OCI-LY7 (cell line): ENCODE measurements around the gene R3HDM4. TPM values are rescaled to one million over a fixed set of nuclear protein-coding genes. Genes with fewer than 3 reads are reported as not detected.

Source experiments
- BruUV-seq: library from RNA; stranded (reverse); fragments of 400-500 nt; replicated peaks from 2 replicates; lab custom pipeline; 2021; lab: Mats Ljungman, UMichigan
- CTCF ChIA-PET: fragments of 300-600 bp; sonication (Branson Sonifier 250); formaldehyde crosslinking; loops from one replicate; lab custom pipeline; 2022; ENCODE audit warnings: antibody characterized with exemption; ENCODE audit not compliant: unreplicated experiment; lab: Charles Lee
- POLR2A ChIA-PET: fragments of 300-600 bp; sonication (Branson Sonifier 250); formaldehyde crosslinking; loops from one replicate; lab custom pipeline; 2022; ENCODE audit warnings: antibody characterized with exemption; lab: Charles Lee
- DNase-seq: peaks from one replicate; pipeline ENCODE4 v3.0.0-alpha.2; 2015; ENCODE audit warnings: low spot score
- H2AFZ ChIP-seq: fragments of 200-600 bp; sonication (generic), shearing (Covaris generic); 2 replicates; pipeline ENCODE4 v1.6.1; 2014; ENCODE audit warnings: mild to moderate bottlenecking, antibody characterized with exemption, low read length, moderate library complexity
- H3K27ac ChIP-seq: fragments of 200-600 bp; sonication (generic); 2 replicates; pipeline ENCODE4 v1.5.1; 2014; ENCODE audit warnings: mixed run types, low read depth, mild to moderate bottlenecking, moderate library complexity, low read length, inconsistent platforms; ENCODE audit not compliant: poor library complexity, severe bottlenecking
- H3K36me3 ChIP-seq: fragments of 200-600 bp; sonication (generic); 2 replicates; pipeline ENCODE4 v1.6.1; 2014; ENCODE audit warnings: mild to moderate bottlenecking, antibody characterized with exemption, low read length, moderate library complexity, mixed read lengths; ENCODE audit not compliant: insufficient read depth
- H3K4me1 ChIP-seq: fragments of 200-600 bp; sonication (generic); 2 replicates; pipeline ENCODE4 v1.5.1; 2014; ENCODE audit warnings: mild to moderate bottlenecking, low read length; ENCODE audit not compliant: insufficient read depth, poor library complexity, severe bottlenecking
- H3K4me2 ChIP-seq: fragments of 200-600 bp; sonication (generic); 2 replicates; pipeline ENCODE4 v1.6.1; 2014; ENCODE audit warnings: mild to moderate bottlenecking, low read length
- H3K4me3 ChIP-seq: fragments of 200-600 bp; sonication (generic); 2 replicates; pipeline ENCODE4 v1.5.1; 2014; ENCODE audit warnings: mild to moderate bottlenecking, low read depth, low read length; ENCODE audit not compliant: poor library complexity, severe bottlenecking
- H3K79me2 ChIP-seq: fragments of 200-600 bp; sonication (generic); 2 replicates; pipeline ENCODE4 v1.6.1; 2016; ENCODE audit warnings: low read depth, mild to moderate bottlenecking, low read length, moderate library complexity, mixed read lengths; ENCODE audit not compliant: insufficient read depth
- H3K9me2 ChIP-seq: fragments of 200-600 bp; sonication (generic); 2 replicates; pipeline ENCODE4 v1.6.1; 2016; ENCODE audit warnings: mild to moderate bottlenecking, low read length, mixed read lengths; ENCODE audit not compliant: insufficient read depth
- H3K9me3 ChIP-seq: fragments of 200-600 bp; sonication (generic); 2 replicates; pipeline ENCODE4 v1.6.1; 2014; ENCODE audit warnings: mild to moderate bottlenecking, mixed run types, low read length, mixed read lengths
- H4K20me1 ChIP-seq: fragments of 200-600 bp; sonication (generic); 2 replicates; pipeline ENCODE4 v1.6.1; 2014; ENCODE audit warnings: mild to moderate bottlenecking, antibody characterized with exemption, low read length, moderate library complexity, mixed read lengths; ENCODE audit not compliant: insufficient read depth
- EZH2phosphoT487 ChIP-seq: fragments of 200-600 bp; sonication (generic); IDR thresholded peaks from 2 replicates; pipeline ENCODE4 v1.6.1; 2018; ENCODE audit warnings: low read depth, borderline replicate concordance, mild to moderate bottlenecking, mixed run types, antibody characterized with exemption, low read length, moderate library complexity, mixed read lengths
- intact Hi-C: fragments of 100-400 bp; cut with micrococcal nuclease; formaldehyde crosslinking; loops from one replicate; pipeline ENCODE4 v1.10.0; 2022; ENCODE audit not compliant: unreplicated experiment
- total RNA-seq, 2 experiments: library from RNA; depleted of rRNA in 1 of 2; stranded (reverse); fragments of >200 nt in 1 of 2; shearing (Covaris generic) in 1 of 2; gene quantifications; 2 replicates each; pipeline ENCODE4 v1.2.3, GENCODE V29; 2014 to 2022
- TF ChIP-seq, protein P1 (sequence below): fragments of 200-600 bp; sonication (generic); conservative IDR thresholded peaks from 2 replicates; pipeline ENCODE4 v1.5.1; 2014; ENCODE audit warnings: mild to moderate bottlenecking, antibody characterized with exemption, low read length, moderate library complexity, mixed read lengths

R3HDM4 gene
- total RNA-seq, 2 experiments from 2014 or later, result 43.5 to 64.9 TPM

DNA sequence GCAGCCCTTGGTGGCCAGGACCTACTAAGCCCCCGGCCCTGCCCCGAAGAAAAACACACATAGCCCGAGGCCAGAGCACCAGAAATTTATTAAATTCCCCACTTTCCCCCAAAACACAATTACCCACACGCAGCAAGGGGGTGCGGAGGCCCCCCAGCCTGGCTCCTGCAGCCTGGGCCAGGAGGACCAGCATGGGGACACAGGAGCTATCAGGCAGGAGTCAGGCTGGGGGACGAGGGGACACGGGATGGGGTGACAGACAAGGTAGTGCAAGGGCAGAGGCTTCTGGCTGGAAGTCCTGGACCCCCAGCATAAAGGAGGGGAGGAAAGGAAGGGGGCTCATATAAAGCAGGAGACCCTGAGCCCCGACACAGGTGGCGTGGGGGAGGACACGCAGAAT is 16.6 kb downstream of the R3HDM4 start:
- no peak for DNase-seq
- CTCF ChIA-PET, result no interaction called here

DNA sequence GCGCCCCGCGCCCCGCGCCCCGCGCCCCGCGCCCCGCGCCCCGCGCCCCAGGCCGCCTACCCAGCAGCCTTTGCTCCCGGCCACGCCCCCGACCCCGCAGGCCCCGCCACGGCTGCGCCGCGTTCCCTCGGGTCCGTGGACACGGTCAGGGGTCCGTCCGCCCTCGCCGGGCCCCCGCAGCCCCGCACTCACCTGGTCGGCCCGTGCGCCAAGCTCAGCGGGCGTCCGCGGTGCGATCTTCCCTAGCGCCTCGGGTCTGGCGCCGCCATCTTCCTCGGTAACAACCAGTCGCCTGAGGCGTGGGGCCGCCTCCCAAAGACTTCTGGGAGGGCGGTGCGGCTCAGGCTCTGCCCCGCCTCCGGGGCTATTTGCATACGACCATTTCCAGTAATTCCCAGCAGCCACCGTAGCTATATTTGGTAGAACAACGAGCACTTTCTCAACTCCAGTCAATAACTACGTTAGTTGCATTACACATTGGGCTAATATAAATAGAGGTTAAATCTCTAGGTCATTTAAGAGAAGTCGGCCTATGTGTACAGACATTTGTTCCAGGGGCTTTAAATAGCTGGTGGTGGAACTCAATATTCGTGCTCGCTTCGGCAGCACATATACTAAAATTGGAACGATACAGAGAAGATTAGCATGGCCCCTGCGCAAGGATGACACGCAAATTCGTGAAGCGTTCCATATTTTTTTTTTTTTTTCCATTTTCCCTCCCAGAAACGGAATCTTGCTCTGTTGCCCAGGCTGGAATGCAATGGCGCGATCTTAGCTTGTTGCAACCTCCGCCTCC is 19.9 kb downstream of the R3HDM4 start, which contains the start of the genes MED16 and RNU6-9:
TSS of gene MED16 (minus strand) at position 294 of the 796 bp plus-strand sequence. CDS start 2,056 bp downstream, outside the sequence.
TSS of gene RNU6-9 (plus strand) at position 591 of the 796 bp plus-strand sequence.
- ChIA-PET POLR2A (interaction anchor here (1.1 to 1.5 kb wide), 3 partner anchors 10 to 14 kb away, joined by 3 read pairs; no protein-coding TSS in a partner anchor), CTCF (interaction anchor here (0.5 to 0.6 kb wide), 2 partner anchors 37 to 86 kb away, joined by 3 read pairs; no protein-coding TSS in a partner anchor)
- peak within 1 kb of the TSS; percentile 91 for H3K4me3 ChIP-seq
- H3K36me3 ChIP-seq, result peaks cover 5% of the 10 kb centered on the region; the same call in 1 of the 2 replicates
- H3K4me2 ChIP-seq, result peak within 1 kb of the TSS; percentile 62
- intact Hi-C loops, result loop anchor here (1.0 to 2.0 kb wide), 3 partner anchors 14 to 31 kb away; no protein-coding TSS in a partner anchor
- no peaks in the 10 kb centered on the region for H3K9me2 ChIP-seq
- H2AFZ ChIP-seq, result peak within 1 kb of the TSS; percentile 84; the same call in 1 of the 2 replicates
- H3K9me3 ChIP-seq, result no peaks in the 10 kb centered on the region
- H3K79me2 ChIP-seq, result 0 out of 2 replicates have a peak, but pooled peaks cover 5% of the 10 kb centered on the region
- H4K20me1 ChIP-seq, result no peaks in the 10 kb centered on the region
- H3K4me1 ChIP-seq, result peaks cover 5% of the 10 kb centered on the region
- DNase-seq, result peak; percentile 97
- H3K27ac ChIP-seq, result peak within 1 kb of the TSS; percentile 43
- TF ChIP-seq, protein P1, sequence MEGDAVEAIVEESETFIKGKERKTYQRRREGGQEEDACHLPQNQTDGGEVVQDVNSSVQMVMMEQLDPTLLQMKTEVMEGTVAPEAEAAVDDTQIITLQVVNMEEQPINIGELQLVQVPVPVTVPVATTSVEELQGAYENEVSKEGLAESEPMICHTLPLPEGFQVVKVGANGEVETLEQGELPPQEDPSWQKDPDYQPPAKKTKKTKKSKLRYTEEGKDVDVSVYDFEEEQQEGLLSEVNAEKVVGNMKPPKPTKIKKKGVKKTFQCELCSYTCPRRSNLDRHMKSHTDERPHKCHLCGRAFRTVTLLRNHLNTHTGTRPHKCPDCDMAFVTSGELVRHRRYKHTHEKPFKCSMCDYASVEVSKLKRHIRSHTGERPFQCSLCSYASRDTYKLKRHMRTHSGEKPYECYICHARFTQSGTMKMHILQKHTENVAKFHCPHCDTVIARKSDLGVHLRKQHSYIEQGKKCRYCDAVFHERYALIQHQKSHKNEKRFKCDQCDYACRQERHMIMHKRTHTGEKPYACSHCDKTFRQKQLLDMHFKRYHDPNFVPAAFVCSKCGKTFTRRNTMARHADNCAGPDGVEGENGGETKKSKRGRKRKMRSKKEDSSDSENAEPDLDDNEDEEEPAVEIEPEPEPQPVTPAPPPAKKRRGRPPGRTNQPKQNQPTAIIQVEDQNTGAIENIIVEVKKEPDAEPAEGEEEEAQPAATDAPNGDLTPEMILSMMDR, result no peak
- TF ChIP-seq EZH2phosphoT487, result no peak
- BruUV-seq, result no TSS peak

More for the DNA sequence above, 16.6 kb downstream of the R3HDM4 start:
- POLR2A ChIA-PET, result no interaction called here
- TF ChIP-seq EZH2phosphoT487, result no peak
- TF ChIP-seq, protein P1, result no peak
- intact Hi-C loops, result no loop called here
- Histone ChIP-seq H2AFZ (no peak overlapping the region), H3K9me2 (no peaks in the 10 kb centered on the region), H3K36me3 (peaks cover 13% of the 10 kb centered on the region; the same call in 1 of the 2 replicates), H3K4me1 (peaks cover 27% of the 10 kb centered on the region), H3K79me2 (0 out of 2 replicates have a peak, but pooled peaks cover 5% of the 10 kb centered on the region), H4K20me1 (no peaks in the 10 kb centered on the region), H3K4me2 (no peak overlapping the region), H3K9me3 (no peaks in the 10 kb centered on the region), H3K27ac (no peak overlapping the region), H3K4me3 (no peak overlapping the region)
- BruUV-seq, result no TSS peak
